Astrocyte of the hippocampus (primary cell): ENCODE data around the gene NT5C2.
A peak's percentile ranks its signal among the peaks of the same experiment; 100 is the strongest.
"Not testable (repeated sequence)": the region's sequence is repeated elsewhere in the genome, so short reads cannot be mapped to it uniquely, and the experiment has no call there.

Source experiments
- DNase-seq: peaks from one replicate; pipeline ENCODE4 v3.0.0; 2011; ENCODE audit warnings: low read depth, low spot score

Gene NT5C2

DNA sequence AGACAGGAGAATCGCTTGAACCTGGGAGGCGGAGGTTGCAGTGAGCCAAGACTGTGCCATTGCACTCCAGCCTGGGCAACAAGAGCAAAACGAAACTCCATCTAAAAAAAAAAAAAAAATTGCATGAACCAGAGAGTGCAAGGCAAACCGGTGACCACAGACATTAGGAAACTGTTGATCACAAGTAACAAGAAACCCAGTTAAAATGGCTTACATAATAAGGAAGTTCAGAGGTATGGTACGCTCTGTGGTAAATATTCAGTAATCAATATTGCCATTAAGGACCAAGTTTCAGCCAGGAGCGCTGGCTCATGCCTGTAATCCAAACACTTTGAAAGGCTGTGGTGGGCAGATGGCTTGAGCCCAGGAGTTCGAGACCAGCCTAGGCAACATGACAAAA is 9.2 kb upstream of the NT5C2 start:
- DNase-seq, result no peak

DNA sequence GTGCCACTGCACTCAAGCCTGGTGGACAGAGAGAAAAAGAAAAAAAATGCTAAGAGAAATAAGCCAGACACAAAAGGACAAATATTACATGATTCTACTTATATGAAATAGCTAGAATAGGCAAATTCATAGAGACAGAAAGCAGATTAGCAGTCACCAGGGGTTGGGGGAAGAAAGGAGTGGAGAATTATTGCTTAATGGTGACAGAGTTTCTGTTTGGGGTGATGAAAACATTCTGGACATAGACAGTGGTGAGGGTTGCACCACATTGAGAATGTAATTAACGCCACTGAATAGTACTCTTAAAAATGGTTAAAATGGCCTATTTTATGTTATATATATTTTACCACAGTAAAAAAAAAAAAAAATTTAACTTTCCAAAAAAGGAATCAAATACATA is 6.4 kb upstream of the NT5C2 start:
- no peak for DNase-seq

GRCh38 chr10:103198648-103199047 is 5.6 kb upstream of the NT5C2 start:
- DNase-seq, result no peak

- DNase-seq, result no peak
Observed at GRCh38 chr10:103197903-103198302, 4.8 kb upstream of the NT5C2 start.

DNA sequence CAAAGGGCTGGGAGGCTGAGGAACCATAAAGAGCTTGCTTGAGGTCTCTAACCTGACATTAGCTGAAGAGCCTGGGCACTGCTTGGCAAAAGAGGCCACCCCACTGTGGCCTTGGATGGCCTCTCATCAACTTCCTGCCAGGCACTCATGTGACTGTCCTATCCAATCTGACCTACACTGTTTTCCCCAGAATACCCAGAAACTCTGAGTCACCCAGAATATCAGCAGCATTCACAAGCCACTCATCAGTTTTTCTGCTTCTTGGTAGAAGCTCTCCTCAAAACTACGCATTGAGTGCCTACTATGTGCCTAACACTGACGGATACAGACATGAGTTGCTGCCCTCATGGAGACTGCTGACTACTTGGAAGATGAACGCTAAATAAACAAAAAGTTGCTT is 4.1 kb upstream of the NT5C2 start:
- DNase-seq, result peak; percentile 58

DNA sequence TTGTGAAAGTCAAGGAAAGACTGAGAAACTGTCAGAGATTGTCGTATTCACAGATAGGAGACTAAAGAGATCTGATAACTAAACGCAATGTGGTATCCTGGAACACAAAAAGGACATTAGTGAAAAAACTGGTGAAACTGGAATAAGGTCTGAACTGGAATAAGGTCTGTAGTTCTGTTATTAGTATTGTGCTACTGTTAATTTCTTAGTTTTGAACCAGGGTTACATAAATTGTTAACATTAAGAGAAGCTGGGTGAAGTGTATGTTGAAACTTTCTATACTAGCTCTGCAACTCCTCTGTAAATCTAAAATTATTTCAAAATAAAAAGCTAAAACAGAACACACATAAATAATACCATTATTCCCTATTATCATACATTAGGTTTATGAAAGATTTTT is 3.4 kb upstream of the NT5C2 start:
- DNase-seq, result no peak

DNA sequence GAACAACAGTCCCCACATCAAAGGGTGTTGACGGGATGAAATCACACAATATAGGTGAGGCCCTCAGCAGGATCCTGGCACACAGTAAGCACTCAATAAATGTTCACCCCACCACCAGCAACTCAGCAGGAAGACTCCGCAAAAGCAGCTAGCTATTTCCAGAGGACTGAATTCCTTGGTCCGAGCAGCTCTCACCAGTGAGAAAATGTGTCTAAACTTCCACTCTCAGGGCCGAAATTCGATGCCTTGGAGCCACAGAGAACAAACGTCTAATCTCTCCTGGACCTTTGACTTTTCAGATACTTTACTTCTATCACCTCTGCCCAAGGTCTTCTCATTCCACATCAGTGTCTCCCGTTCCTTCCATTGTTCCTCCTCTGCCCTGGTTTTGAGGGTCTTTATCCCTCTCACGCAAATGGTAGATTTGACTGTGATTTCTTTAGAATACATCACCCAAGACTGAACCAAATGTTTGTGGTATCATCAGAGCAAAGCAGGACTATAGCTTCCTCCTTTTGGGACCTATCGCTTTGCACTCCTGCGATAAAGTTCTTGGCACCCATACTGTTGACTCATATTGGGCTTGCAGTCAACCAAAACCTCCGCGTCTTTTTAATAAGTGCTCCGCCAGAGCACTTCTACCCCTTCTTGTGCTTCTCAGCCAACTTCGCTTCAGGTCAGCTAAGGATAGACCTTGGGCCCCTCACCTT is 903 bp upstream of the NT5C2 start:
- peak; percentile 56 for DNase-seq

DNA sequence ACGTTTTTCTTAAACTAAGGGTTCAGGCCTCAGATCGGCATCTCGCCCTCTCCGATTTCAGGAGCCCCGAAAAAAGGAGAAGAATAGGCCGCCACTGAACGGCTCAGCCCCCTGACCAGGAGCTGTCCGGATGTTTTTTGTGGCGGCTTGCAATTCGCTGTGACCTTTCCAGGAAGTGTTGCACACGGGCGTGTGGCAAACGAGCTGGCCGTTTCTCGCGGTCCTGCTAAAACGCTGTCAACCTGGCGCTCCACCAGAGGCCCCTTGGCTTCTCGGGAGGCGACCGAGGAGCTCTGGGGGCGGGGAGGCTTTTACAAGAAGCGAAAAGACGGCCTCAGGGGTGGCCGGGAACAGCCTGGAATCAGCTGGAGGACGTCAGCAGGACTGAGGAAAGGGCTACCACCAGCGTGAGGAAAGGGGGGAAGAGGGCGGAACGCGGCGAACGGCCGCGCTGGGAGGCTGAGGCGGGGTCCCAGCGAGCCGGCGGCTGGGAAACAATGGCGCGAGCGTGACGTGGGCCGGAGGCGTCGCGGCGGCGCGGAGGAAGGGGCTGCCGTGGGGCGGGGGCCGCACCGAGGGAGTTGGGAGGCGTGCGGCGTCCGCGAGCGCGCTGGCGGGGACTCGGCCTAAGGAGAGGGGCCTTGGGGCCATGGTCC is 493 bp downstream of the NT5C2 start:
- DNase-seq, result peak; percentile 89

DNA sequence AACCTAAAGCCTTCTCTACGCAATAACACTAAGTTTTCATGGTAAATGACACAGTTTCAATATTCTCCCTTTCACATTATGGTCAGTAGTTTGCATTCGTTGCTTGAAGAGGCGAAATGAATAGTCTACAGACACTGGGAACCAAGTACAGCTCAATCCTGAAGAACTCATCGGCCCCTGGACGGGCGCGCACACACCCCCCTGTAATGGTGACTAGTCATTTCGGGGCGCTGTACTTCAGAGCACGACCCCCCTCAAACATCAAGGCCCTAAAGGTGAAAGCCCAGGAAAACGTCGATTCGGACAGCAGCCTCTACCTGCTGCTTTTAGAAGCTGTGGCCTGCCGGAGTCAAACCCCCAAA is 1.0 kb downstream of the NT5C2 start:
- DNase-seq, result peak; percentile 36

GRCh38 chr10:103191198-103191597 is 1.9 kb downstream of the NT5C2 start:
- not testable (repeated sequence) for DNase-seq

DNA sequence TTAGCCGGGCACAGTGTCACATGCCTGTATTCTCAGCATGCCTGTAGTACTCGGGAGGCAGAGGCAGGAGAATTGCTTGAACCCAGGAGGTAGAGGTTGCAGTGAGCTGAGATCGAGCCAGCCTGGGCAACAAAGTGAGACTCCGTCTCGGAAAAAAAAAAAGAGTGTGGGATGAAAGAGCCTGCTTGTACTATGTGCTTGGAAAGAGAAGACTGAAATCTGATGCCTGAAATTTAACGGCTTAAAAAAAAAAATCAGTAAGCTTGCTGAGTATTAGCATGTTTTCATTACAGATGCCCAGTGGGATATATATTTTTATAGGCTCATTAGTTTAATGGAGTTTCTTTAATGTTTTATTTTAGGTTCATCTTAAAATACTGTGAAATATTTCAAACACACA is 4.2 kb downstream of the NT5C2 start:
- peak; percentile 35 for DNase-seq

GRCh38 chr10:103186128-103186527 is 6.9 kb downstream of the NT5C2 start:
- DNase-seq, result no peak

- peak; percentile 28 for DNase-seq
Observed at GRCh38 chr10:103184615-103185014, 8.5 kb downstream of the NT5C2 start.

DNA sequence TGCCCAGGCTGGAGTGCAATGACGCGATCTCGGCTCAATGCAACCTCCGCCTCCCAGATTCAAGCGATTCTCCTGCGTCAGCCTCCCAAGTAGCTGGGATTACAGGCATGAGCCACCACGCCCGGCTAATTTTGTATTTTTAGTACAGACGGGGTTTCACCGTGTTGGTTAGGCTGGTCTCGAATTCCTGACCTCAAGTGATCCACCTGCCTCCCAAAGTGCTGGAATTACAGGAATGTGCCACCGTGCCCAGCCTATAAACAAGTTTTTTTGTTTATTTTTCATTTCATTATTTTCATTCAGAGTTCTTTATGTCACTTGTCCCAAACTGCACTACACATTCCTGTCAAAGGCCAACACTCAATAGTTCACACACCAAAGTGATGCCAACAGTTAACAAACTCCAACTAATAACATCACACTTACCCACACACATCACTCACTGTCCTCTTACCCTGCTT is 9.1 kb downstream of the NT5C2 start:
- peak; percentile 24 for DNase-seq

DNA sequence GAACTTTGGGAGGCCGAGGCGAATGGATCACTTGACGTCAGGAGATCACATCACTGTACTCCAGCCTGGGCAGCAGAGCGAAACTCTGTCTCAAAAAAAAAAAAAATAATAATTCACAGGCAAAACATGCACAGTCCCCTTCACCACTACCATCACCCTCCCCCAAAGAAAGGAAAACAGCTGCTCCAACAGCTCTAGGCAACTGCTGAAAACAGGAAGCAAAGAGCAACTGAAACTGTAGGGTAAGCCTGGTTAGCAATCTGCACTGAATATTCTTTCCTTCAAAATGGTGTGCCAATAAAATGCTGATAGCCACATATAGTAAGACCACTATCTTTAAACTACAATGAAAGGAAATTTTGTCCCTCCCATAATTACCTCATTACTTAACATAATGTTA is 11.8 kb downstream of the NT5C2 start:
- no peak for DNase-seq

GRCh38 chr10:103180491-103180890 is 12.6 kb downstream of the NT5C2 start:
- DNase-seq, result no peak

GRCh38 chr10:103177123-103177522 is 15.9 kb downstream of the NT5C2 start:
- no peak for DNase-seq

DNA sequence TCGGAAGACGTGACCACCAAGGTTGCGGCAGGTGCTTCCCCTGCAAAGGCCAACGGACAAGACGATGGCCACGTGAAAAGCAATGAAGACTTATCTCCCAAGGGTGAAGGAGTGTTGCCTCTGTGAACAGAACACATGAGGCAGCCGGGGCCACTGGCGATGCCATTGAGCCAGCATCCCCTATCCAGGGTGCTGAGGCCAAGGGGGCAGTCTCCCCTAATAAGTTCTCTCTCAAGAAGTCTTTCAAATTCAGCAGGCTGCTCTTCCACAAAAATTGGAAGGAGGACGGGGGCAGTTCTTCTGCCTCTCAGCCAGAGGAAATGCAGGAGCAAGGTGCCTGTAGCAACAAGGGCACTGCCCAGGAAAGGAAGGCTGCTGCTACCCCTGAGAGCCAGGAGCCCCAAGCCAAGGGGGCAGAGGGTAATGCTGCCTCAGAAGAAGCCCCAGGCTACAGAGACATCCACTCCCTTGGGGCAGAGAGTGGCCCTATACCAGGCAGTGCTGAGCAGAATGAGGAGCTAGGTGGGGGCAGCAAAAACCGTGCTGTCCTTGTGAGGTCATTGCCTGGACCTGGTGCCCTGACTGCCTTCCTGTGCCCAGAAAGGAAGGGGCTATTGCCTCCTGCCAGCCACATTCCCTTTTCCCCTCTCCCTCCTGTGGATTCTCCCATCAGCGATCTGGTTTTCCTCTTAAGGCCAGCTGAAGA is 17.3 kb downstream of the NT5C2 start:
- DNase-seq, result no peak

GRCh38 chr10:103174324-103174723 is 18.7 kb downstream of the NT5C2 start:
- DNase-seq, result not testable (repeated sequence)

DNA sequence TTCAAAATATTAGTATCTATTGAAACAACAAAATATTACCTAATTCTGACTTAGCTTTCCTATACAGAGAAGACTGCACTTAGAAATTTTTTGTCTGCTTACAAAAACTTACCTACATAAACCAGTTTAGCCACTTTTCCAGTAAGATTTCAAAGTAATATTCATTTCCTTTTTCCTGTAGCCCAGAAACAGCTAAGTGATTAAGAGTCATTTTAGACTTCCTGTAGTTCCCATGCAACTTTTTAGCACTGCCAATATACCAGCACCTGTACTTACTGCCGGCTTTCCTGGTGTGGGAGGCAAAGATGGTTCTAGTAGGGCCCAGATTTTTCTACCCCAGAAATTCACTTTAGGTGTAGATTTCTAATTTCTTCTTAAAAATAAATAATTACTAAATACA is 21.8 kb downstream of the NT5C2 start:
- no peak for DNase-seq

GRCh38 chr10:103168438-103168837 is 24.6 kb downstream of the NT5C2 start:
- DNase-seq, result peak; percentile 24

- DNase-seq, result not testable (repeated sequence)
Observed at GRCh38 chr10:103167554-103167953, 25.5 kb downstream of the NT5C2 start.

DNA sequence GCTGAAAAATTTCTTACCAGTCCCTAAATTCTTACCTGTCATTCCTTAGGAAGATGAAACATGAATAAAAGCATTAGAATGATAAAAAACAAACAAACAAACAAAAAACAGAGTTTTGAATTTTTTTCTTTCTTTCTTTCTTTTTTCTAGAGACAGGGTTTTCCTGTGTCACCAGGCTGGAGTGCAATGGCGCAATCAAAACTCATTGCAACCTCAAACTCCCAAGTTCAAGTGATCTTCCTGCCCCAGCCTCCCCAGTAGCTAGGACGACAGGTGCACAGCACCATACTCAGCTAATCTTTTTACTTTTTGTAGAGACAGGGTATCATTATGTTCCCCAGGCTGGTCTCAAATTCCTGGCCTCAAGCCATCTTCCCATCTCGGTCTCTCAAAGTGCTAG is 26.5 kb downstream of the NT5C2 start:
- DNase-seq, result no peak
